GM21723 (cell line): Measurements from ENCODE around the gene TTC12.

Source experiments
- ATAC-seq: cut with Tn5 transposase; IDR thresholded peaks from one replicate; pipeline ENCODE4 v1.9.1; 2021; ENCODE audit warnings: mild to moderate bottlenecking, moderate library complexity; ENCODE audit not compliant: unreplicated experiment

TTC12 gene

DNA sequence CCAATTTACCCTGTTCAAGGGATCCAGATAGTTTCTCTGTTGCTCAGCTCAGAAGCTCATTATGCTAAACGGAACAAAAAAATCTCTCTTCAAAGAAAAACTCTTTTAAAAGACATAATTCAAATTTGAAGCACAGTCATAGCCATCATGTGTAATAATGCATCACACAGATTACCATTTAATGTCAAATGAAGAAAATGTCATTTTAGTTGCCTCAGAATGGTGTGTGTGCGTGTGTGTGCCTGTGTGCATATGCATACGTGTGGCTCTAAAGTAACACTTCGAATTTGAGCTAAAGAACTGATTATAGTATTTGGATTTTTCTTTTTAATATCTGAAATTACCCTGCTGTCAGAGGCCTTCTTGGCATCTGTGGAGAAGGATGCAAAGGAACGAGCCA lies 9.9 kb downstream of the TTC12 start:
- no peak for ATAC-seq

DNA sequence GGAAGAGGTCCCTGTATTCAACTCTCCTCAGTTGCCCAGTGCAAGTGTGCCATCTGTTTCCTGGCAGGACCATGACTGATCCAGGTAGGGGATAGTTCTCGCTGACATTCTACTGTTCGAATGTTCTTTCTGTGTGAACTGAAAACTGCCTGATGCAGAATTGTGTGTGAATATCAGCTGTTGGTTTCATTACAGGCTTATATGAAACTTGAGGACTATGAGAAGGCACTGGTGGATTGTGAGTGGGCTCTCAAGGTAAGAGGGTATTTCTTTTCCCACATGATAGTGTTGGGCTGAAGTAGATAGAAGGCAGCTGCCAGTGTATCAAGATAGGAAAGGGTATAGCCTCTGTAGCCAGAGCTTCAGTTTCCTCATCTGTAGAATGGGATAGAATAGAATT lies 15.3 kb downstream of the TTC12 start:
- ATAC-seq, result no peak

DNA sequence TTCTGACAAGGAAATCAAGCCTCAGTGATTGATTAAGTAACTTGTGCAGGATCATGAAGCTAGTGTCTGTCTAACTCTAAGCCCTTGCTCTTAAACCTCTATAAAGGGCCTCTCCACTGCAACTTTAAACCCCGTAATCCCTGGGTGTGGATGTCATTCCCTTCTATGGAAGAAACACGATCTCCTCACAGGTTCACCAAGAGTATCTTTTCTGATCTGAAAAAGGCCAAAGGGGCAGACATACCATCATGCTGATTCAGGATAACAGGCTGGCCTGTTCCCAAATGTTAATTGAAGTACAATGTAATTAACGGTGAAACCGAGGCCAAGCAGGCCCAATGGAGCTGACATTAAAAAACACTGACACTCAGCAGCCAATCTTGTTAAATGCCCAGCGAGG lies 17.1 kb downstream of the TTC12 start:
- ATAC-seq, result no peak

DNA sequence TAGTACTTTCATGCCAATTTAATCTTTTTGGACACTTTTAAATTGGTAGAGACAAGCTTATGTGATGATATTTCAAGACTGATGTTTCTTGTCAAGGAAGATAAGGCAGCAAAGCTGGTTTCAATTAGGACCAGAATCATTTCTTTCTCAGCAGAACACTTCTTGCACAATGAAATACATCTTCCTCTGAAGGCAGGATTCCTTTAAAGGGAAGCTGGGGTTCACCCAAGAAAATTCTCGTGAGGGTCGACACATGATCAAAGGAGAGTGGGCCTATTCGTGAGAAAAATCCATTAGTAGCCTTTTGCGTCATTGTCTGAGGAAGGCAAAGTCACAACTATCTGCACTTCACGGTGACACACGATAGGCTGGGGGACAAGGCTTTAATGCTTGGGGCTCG lies 17.6 kb downstream of the TTC12 start:
- no peak for ATAC-seq

DNA sequence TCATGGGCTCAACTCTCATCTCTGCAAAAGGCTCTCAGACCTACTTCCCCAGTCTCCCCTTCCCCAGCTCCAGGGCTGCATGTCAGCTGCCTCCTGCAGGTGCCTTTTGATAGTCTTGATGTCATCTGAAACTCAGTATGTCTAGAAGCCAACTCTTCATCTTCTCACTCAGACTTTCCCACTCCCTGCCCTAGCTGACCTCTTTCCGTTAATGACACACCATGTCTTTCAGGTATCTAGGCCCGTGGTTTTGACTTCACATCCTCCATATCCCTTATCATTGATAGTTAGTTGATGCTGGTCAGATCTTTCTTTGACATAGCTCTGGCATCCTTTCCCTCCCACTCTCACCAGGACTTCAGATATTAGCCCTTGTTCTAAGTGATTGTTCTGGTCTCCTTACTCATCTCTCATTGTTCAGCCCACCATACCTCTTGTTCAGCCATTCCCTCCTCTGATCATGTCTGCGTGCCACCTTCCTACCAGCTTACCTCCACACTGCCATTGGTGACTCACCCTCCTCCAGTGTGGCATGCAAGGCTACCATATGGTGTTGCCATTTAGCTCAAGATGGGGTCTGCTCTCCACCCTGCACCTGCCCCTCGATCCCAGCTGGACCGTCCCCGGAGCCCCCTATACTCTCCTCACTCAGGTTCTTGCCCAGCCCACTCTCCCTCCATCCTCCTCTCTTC lies 18.4 kb downstream of the TTC12 start:
- peak; percentile 42 for ATAC-seq

DNA sequence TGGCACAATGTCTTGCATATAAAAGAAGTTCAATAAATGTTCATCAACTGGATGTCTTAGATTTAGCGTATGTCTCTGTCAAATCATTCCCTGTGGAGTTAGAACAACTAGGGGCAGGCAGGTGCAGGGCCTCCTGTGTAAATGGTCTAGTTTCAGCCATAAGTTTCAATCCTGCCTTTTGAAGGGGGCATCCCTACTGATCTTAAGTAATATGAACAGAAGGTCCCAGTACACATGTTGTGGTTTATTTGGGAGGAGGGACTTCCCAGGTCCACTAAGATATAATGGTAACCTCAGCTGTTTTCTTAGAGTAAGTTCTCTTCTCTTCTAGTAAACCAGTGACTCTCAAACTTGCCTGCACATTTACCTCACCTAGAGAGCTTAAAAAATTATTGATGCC lies 19.8 kb downstream of the TTC12 start:
- ATAC-seq, result peak; percentile 64

DNA sequence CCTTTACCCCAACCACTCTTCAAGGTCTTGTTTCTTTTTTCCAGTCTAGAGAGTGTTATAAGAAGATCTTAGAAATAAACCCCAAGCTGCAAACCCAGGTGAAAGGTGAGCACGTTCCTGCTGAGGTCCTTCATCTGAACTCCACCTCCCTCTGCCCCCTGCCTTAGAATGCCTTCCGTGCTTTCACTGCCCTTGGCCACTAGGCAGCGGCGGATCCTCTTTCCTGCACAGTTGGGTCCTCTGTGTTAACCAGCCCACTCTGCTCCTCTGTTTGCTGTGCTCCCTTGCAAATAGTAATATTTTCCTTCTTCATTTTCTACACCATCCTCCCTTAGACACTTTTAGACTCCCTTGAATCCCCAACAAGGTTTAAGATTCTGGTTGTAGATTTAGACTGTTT lies 24.3 kb downstream of the TTC12 start:
- ATAC-seq, result no peak

DNA sequence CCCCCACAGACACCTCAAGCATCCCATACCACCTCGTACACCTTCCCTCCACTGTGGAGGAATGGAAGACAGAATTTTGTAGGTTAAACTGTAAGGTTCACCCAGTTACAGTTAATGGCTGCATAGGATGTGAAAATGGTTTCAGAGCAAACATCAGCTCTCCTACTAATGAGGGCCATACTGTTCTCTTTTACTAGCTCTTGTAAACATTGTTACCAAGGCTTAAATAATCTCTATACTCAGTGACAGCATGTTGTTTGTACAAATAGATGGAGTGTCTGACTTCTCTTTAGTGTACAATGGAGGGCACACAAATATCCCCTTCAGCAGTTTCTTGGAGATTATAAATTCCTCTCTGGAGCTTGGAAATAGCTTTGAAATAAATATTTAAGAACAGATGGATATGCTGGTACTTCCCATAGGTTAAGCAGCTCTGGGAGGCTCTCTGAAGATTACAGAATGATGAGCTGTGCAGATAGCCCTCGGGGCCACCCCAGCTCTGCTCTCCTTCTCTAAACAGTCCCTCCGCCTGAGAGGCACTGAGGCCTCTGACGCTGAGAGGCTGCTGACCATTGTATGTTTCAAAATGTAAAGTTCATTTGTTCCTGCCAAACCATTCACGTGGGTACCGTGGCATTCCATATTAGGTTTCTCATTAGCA lies 25.7 kb downstream of the TTC12 start:
- no peak for ATAC-seq

DNA sequence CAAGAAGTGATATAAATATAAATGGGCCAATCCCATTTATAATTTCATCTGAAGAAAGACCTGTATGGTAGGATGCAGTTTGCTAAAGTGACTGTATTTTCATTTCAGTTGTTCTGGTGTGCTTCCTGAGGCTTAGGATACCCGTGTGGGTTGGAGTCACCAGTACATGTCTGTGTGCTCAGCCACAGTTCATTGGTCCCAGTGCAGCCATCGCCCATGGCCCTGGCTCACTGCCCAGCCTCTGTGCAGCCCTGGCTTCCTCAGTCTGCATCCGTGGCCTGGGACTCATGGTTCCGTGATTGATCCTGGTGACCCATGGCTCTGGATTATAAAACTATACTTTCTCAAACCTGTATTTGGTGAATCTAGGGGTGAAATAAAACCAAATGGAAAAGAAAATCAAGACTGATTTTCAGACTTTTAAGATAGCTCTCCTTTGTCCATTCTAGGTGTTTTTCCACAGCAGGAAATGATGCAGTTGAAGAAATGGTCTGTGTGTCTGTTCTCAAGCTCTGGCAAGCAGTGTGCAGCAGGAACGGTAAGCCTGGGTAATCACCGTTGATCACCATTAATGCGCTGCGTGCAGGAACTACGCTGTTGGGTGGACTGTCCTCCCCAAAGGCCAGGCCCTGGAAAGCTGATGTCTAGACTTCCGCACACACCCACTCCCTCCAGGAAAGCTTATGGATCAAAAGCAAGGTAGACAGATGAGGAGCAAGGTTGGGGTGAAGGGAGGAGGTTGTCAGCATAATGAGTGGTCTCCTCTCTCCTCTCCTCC lies 27.2 kb downstream of the TTC12 start:
- no peak for ATAC-seq

DNA sequence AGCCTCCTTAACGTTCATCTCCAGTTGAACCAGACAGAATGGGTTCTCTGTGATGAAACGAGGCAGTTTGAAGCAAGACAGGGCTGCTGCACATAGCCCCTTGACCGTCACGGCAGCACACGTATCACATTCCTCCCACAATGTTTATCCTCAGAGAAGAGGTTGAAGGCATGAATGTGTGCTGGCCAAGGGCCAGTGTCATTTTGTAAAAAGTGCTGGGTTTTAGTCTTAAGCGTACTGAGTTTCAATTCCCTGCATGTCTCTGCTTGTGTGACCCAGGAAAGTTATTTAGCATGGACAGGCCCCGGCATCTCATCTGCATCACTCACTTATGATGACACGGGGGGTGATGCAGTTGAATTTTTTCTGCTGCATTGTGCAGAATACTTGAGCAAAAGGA lies 31.6 kb downstream of the TTC12 start:
- no peak for ATAC-seq

DNA sequence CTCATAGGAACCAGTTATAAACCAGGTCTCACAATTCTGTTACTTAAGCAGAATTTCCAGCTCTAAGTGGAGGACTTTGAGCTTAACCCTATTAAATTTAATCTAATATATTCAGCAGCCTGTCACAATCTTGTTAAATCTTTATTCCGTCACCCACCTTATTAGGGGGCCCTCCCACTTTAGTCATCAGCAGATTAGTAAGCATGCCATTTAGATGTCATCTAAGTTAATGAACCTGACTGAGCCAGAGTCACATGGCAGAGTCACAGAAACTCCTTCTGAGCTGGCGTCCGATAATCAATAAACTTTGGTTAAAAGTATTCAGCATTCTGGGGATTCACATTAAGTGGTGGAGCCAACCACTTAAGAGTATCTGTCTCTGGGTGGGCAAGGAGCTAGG lies 35.1 kb downstream of the TTC12 start:
- ATAC-seq, result no peak

DNA sequence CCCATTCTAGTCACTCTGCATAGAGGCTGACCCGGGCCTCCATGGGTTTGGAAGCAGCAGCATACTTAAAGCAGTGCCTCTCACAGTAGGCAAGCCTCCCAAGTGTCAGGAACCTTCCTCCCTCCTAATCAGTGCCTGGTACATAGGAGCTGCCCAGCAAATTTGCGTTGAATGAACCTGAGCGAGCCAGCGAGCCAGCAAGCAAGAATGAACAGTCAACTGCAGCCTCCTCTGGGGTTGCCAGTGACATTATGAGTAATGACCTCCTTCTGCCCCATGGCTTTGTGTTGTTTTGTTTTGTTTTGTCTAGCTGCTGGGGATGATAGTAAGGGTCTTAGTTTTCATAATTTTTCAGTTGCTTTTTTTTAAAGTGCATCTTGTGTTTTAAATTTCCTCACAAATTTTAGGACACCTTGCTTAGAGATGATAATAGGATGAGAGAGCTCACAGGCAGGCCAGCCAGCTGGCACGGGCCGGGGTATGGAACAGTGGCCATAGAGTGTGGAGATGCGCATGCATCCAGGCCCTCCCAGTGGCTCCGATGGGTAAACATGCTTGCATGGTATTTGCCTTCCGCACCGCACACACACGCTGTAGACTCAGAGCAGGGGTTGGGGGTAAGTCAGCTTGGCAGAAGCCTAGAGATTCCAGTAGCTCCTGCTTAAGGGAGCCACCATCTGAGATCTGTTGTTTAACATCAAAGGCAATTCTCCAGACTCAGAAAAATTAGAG lies 36.1 kb downstream of the TTC12 start:
- no peak for ATAC-seq

DNA sequence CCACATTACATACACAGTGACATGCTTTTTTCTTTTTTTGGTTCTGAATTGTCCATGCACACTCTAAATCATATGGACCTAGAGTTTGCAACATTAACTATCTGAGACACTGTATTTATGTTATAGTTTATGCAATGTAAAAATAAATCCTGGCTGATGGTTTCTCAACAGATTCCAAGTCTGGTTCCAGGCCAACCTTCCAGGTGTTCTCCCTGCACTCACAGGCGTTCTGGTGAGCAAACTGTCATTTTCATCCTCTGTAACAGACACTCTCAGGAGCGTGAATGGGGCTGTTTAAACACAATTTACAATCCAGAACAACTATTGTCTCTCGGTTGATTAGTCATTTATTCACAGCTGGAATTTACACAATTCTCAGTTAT lies 36.7 kb downstream of the TTC12 start:
- ATAC-seq, result no peak

DNA sequence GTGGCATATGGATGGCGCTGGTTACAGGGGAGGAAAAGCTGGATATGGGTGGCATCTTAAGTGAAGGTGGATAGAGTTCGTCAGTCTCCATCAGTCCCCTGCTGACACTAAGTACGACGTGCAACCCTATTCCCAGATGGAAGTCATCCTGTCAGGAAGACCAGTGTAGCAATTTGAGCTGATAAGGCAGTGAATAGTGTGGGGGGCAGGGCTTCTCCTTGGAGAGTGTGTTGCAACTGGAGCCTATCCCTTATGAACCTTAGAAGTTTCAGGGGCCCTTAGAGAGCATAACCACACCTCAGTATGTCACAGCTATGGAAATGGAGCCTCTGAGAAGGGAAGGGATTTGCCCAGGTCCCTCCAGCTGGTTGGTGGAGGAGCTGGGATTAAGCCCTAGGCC lies 37.1 kb downstream of the TTC12 start:
- ATAC-seq, result no peak

DNA sequence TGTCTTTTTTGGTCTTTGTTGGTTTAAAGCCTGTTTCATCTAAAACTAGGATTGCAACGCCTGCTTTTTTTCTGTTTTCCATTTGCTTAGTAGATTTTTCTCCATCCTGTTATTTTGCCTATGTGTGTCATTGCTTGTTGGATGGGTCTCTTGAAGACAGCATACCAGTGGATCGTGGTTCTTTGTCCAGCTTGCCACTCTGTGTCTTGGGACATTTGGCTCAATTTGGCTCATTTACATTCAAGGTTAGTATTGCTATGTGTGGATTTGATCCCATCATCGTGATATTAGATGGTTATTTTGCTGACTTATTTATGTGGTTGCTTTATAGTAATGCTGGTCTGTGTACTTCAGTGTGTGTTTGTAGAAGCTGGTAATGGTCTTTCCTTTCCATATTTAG lies 41.8 kb downstream of the TTC12 start:
- no peak for ATAC-seq

DNA sequence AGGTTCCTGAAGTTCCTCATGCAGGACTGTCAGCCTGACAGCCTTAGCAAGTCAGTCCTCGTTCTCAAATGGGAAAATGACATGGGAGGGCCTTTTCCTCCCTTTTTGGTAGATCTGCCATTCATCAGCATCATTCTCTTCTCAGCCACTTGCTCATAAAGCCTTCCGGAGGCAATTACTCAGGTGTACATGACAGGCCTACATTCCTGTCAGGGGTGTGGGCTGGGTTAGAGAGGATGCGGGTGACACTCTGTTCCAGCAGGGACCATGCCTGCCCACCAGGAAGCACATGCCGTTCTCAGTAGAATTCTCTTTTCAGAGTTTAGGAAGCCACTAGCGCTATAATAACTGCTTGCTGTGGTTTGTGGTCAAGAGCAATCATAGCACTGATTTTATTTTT lies 49.0 kb downstream of the TTC12 start:
- no peak for ATAC-seq

DNA sequence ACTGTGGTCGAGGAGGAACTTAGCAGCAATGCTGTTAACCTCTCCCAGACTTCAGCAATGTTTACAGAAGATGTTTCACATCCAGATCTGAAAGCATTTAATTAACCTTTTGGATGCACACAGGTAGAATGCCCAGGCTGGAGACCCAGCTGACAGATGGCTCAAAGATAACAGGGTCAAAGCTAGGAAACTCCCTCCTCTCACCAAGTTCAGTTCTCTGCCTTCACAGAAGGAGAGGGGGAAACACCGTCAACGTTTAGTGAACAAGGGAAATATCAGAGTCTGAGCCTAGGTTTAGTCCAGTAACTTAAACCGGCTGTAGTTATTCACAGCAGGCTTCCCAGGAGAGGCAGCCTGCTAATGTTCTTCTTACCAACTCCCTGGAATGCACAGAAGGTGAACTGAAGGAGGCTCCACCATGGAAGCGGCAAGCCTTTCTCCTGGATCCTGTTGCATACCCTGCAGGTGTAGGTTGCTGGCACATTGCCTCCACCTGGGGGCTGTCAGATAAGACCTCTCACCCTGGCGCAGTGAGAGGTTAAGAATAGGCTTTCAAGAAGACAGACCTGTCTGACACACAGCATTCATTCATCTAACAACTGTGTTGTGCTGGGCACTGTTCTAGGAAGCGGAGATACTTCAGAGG lies 49.7 kb downstream of the TTC12 start:
- ATAC-seq, result no peak

DNA sequence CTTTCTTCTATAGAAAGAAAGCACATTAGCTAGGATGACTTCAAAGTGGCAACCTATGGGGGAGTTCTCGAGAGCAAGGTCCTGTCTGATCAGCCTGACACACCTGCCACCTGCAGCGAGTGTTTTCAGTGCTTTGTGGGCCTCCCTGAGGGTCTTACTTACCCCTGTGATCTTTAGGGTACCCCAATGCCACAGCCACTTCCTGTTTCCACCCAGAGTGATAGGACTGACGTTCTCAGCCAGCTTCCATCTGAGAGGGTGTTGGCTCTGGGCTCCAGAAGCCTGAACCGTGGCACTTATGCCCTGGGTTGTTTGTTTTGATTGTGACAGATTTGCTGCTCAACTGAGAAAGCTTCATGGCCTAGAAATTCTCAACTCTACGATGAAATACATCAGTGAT lies 51.5 kb downstream of the TTC12 start:
- ATAC-seq, result no peak

DNA sequence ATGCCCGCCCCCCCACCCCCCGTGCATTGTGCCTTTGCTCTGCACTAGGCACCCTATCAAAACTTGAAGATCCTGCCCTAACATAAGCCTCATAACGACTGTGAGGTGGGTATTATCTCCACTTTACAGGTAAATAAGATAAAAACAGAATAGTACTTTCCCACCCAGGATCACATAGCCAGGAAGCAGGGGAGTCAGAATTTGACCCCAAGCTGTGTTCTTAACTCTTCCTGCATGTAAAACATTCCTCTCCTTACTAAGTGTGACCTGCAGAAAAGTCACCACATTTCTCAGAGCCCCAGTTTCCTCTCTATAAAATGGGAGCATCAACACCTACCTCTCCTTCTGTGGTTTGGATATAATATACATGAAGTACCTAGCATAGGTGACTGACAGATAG lies 55.0 kb downstream of the TTC12 start:
- ATAC-seq, result no peak

DNA sequence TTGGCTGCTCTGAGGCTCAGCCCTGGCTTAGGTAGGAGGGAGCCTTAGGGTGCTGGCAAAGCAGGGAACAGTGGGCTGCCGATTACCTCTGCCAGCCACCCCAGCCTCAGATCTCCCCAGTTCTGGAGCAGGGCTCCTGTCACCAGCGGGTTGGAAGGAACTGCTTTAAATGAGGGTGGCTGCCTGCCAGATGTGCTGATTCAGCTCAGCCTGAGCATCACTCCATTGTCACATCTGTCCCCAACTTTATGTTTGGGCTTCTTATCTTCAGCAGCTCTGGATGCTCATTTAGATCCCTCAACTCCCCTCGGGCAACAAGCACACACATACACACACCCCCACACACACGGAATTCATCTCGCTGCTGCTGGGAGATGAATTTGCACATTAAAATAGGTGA lies 56.3 kb downstream of the TTC12 start:
- ATAC-seq, result no peak

DNA sequence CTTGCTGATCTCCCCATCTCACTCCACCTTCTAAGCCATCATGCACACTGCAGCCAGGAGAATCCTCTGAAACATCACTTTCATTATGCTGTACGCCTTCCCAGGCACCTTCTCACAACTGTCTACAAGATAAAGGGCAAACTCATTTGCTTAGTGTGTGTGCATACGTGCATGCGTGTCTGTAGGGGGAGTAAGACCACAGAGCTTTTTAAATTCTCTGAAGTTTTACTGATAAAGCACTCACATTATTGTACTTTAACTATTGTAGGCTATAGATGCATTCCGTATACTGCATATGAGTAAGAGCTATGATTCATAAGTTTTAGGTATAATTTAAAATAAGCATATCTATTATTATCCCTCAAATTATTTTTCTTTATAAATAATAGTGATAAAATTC lies 57.9 kb downstream of the TTC12 start:
- no peak for ATAC-seq
